Stimulated activated CD4-positive, alpha-beta T cell treated with anti-CD3 and anti-CD28 coated beads, Interleukin-2, amount 100 ng/mL, for 48 hours (primary cell): ENCODE measurements around the gene HOMER2.
"Not testable (repeated sequence)": the region's sequence is repeated elsewhere in the genome, so short reads cannot be mapped to it uniquely, and the experiment has no call there.

Experiments used
- DNase-seq, 2 donors: peaks; one replicate each; pipeline ENCODE4 v3.0.0-alpha.2; 2020

HOMER2 gene

DNA sequence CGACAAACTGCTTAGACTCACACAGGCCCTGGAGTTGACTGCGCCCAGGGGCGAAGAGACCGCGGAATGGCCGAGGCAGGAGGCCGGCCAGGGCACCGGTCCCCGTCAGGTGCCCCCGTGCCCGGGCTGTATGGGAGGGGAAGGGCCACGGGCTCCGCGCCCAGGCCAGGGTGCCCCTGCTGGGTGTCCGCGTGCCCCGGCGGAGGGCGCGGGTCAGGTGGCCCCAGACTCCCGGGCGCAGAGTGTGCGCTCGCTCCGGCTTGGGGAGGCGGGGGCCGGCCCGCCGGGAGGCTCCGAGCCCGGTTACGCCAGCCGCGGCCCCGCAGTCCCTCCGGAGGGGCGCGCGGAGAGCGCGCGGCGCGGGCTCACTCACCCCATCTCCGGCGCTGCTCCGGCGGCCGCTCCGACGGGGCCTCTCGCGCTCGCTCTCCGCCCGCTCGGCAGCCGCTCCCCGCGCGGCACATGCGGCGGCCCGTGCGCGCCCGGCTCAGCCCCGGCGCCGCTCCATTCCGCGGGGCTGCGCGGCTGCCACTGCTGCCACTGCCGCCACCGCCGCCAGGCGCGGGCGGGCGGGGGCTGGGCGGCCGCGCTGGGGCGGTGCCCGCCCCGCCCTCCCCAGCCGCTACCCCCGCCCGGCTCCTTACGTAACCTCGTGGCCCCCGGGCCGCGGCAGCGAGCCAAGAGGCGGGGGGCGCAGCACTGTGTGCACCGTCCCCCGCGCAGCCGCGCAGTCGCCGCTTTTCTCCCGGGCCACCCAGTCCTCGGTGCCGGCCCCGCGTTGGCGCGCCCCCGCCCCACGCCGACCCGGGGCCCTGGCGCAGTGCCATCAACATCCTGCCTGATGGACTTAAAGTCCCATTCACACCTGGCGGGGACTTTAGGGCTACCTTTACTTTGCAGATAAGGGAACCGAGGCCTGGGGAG is at the start of gene HOMER2:
HOMER2 (minus strand) TSS at position 563 of the 924 bp plus-strand sequence; CDS start at position 378, 185 bp downstream.
- no peak for DNase-seq

- DNase-seq: not testable (repeated sequence)
Measured at GRCh38 chr15:83000672-83001031, 48.1 kb upstream of the HOMER2 start.

GRCh38 chr15:82999905-83000671 is 47.6 kb upstream of the HOMER2 start:
- DNase-seq: peak in 1 of 2 donors; percentile 10

GRCh38 chr15:82999426-82999825 is 46.9 kb upstream of the HOMER2 start:
- DNase-seq: no peak

DNA sequence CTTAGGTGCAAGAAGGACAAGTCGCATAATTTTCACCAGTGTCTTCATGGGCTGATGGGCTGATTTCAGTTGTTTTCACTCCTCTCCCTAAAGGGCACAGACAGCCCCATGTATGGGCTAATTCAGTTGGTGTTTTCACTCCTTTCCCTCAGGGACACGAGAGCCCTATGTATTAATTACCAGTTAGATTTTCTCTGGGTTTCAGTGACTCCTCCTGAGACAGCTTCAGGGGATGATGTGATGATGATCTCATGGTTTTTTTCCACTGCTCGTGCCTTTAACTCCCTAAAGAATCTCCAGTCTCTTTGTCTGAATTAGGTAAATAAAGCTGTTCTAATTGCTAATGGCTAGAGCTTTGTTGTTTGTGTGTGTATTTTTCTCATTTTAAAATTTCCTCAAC is 43.4 kb upstream of the HOMER2 start:
- DNase-seq: no peak

- no peak for DNase-seq
Measured at GRCh38 chr15:82995076-82995475, 42.6 kb upstream of the HOMER2 start.

GRCh38 chr15:82993144-82993543 is 40.6 kb upstream of the HOMER2 start:
- DNase-seq: no peak

DNA sequence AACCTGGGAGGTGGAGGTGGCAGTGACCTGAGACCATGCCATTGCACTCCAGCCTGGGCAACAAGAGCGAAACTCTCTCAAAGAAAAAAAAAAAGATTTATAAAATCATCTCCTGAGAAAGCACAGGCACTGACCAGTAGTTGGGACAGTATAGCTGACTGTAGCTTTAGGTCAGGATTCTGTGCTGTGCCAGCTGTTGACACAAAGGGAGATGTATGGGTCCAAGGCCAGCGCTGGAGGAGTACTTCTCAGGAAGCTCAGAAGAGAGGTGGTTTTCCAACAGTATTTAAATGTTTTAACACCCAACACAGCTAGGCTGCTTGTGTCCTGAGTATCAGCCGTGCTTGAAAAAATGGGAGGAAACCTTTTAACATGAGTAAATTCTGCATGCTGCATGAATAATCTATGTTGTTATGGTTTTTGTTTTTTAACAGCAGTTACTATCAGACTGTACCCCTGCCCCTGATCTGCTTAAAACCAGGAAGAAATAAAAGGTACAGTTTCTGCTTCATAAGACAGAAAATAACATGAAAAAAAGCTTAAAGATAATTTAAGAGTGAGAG is 40.0 kb upstream of the HOMER2 start:
- DNase-seq: no peak

- peak in 1 of 2 donors; percentile 4 for DNase-seq
Measured at GRCh38 chr15:82986442-82986780, 33.9 kb upstream of the HOMER2 start.

DNA sequence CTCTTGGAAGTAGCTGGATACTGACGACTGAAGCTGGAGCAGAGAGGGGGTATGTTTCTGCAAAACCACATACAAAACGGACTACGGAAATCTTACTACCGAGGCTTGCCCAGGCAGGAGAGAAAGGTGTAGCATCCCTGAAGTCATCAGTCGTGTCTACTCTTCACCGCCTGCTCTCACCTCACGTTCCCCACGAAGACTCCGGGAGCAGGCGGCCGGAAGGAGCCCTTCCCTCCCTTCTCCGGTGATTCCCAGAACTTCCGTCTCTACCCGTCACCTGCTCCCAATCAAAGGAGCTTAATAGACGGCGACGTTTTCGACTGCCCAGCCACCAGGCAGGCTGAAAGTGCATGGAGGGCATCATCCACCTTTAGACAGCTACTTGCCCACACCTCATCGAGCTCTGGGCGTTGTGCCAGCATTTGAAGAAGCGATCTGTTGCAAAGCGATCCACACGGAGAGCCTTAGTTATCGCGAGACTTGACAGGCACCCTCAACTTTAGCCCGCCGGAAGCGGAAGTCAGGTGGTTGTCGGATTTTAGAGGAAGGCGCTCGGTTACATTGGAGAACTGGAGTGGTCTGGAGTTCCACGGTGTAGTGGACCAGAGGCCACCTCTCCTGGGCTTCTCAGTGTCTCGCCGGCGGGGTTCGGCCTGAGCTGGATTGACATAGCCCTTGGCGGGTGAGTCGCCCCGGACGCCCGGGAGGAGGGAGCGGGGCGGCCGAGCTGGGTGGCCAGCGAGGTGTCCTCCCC is 33.3 kb upstream of the HOMER2 start, which contains the start of gene RAMAC:
RAMAC (plus strand) TSS at position 523 of the 754 bp plus-strand sequence. CDS start 2,809 bp downstream, outside the sequence.
- DNase-seq: peak; percentile 82 to 83

GRCh38 chr15:82980981-82981380 is 28.5 kb upstream of the HOMER2 start:
- no peak for DNase-seq

- DNase-seq: no peak
Measured at GRCh38 chr15:82979726-82980125, 27.2 kb upstream of the HOMER2 start.

DNA sequence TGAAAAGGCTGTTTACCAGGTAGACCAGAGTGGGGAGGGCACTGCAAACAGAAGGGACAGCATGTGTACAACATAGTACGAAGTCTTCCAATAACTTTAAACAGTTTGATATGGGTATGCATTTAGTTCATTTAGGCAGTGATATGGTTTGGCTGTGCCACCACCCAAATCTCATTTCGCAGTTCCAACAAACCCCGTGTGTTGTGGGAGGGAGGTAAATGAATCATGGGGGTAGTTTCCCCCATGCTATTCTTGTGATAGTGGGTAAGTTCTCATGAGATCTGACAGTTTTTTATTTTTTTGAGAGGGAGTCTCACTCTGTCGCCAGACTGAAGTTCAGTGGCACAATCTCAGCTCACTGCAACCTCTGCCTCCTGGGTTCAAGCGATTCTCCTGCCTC is 25.9 kb upstream of the HOMER2 start:
- no peak for DNase-seq

DNA sequence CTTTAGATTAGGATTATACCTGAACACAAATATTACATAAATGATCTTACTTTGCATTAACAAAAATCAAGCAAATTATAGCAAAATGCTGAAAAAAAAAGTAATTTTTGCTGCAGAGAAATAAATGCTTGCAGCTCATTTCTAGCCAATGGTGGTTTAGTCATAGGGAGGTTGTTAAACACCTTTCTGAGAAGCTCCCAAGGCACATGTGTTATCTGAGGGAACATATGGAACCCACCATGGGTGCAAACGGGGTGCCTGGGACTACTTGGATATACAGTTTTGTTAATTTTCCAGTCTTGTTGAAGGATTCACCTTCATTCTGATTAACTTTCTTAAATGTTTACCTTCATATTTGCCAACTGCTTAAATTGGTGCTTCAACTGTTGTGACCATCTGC is 24.6 kb upstream of the HOMER2 start:
- no peak for DNase-seq

GRCh38 chr15:82972990-82973389 is 20.5 kb upstream of the HOMER2 start:
- no peak for DNase-seq

GRCh38 chr15:82971218-82971984 is 18.9 kb upstream of the HOMER2 start:
- DNase-seq: no peak

DNA sequence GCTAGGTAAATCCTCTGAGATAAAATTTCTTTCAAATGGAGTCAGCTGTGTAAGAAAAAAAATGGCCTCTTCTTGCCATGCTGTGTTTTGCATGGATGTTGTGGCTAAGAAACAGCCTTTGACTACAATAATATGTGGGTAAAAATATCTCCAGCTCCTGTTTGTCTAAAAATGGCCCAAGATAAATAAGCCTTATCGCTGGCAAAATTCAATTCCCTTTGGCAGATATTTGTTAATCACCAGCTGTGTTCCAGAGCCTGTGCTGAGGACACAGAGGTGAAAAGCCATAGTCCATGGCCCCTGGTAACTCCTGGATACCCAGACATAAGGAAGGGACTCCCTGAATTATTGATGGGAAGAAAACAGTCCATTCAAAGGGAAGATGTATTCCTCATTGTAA is 18.2 kb upstream of the HOMER2 start:
- no peak for DNase-seq

DNA sequence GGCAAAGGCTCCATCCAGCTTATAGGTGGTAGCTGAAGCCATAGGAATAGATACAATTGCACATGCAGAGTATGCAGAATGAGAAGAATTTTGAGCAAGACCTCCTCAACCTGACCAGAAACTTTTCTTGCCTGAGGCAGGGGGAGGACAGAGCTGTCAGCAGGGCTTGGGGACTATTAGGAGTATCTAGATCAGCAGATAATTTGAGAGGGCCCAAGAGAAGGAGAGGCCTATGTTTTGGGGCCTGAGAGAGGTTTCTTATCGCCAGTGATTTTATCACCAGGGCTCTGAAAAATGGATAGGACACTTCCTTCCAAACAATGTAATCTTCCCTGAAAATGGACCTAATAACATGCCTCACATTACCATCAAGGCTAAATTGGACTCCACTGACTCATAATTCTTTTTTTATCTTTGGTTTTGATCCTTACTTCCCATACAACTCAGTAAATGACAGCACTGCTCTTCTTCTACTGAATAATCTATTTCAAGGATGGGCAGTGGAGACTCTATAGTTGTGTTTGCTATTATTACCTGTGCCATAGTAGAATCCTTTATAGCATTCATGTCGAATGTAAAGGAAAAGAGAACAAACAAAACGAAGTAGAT is 17.7 kb upstream of the HOMER2 start:
- DNase-seq: no peak

- no peak for DNase-seq
Measured at GRCh38 chr15:82969353-82969752, 16.8 kb upstream of the HOMER2 start.

GRCh38 chr15:82968066-82968465 is 15.5 kb upstream of the HOMER2 start:
- DNase-seq: no peak

- DNase-seq: no peak
Measured at GRCh38 chr15:82966671-82967071, 14.2 kb upstream of the HOMER2 start.

DNA sequence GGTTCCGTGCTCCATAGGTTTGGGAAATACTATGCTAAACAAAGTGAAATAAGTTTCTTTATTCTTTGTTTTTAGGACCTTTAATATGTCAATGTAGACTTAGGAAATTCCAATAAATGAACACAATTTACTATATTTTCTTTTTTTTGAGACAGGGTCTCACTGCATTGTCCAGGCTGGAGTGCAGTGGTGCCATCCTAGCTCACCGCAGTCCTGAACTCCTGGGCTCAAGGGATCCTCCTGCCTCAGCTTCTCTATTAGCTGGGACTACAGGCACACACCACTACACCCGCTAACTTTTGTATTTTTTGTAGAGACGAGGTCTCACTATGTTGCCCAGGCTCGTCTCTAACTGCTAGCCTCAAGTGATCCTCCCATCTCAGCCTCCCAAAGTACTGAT is 12.4 kb upstream of the HOMER2 start:
- no peak for DNase-seq
